ENCODE data around the gene MMP25. TPM values are rescaled to one million over a fixed set of nuclear protein-coding genes. Genes with fewer than 3 reads are reported as not detected.

Gene MMP25
- total and polyA plus RNA-seq, 9 of the 15 experiments (the other 6 are each of a cell fraction or from before 2014, with no cell fraction given): 0.03 to 0.04 TPM; not detected in 7

GRCh38 chr16:3020604-3021448, 25.5 kb upstream of the MMP25 start (continued):
- TF ChIP-seq ZNF740 (CRISPR knock-in tag; IDR thresholded peaks at IDR 0.05): peak; percentile 93
- TF ChIP-seq ZNF740 (tag; IDR thresholded peaks at IDR 0.05): peak in 1 of 2 experiments; percentile 84; a peak in 2 of 4 replicates
- no peak; the same call in 1 of the 2 replicates for TF ChIP-seq BHLHE40 (IDR thresholded peaks at IDR 0.05; ENCODE audit: low read length)
- TF ChIP-seq ARID4B (CRISPR knock-in tag; IDR thresholded peaks at IDR 0.05): peak; percentile 84
- TF ChIP-seq ZNF639 (CRISPR knock-in tag; conservative IDR thresholded peaks at IDR 0.05 in 1 of 2, IDR thresholded peaks at IDR 0.05 in 1 of 2): peak in 1 of 2 experiments; percentile 17; a peak in 1 of 4 replicates
- TF ChIP-seq HBP1 (CRISPR knock-in tag; IDR thresholded peaks at IDR 0.05): peak; percentile 77; the same call in 1 of the 2 replicates
- TF ChIP-seq AFF1 (IDR thresholded peaks at IDR 0.05; ENCODE audit: low read depth in 1 of 2, partially characterized antibody in 2 of 2): peak in 1 of 2 experiments; percentile 17
- no peak for TF ChIP-seq ZKSCAN1 (IDR thresholded peaks at IDR 0.05; ENCODE audit: low read depth, low read length)
- no peak; the same call in 1 of the 2 replicates for TF ChIP-seq TOE1 (IDR thresholded peaks at IDR 0.05; ENCODE audit: borderline replicate concordance)
- no peak for TF ChIP-seq TOE1 (CRISPR knock-in tag; IDR thresholded peaks at IDR 0.05; ENCODE audit: borderline replicate concordance, low read depth)
- TF ChIP-seq FOXP1 (CRISPR knock-in tag; IDR thresholded peaks at IDR 0.05): no peak; the same call in 1 of the 2 replicates

Measured in K562 (cell line).